ENCODE data around the gene OBP2B.
A peak's percentile ranks its signal among the peaks of the same experiment; 100 is the strongest.
"Not testable (repeated sequence)": the region's sequence is repeated elsewhere in the genome, so short reads cannot be mapped to it uniquely, and the experiment has no call there.

OBP2B gene

DNA sequence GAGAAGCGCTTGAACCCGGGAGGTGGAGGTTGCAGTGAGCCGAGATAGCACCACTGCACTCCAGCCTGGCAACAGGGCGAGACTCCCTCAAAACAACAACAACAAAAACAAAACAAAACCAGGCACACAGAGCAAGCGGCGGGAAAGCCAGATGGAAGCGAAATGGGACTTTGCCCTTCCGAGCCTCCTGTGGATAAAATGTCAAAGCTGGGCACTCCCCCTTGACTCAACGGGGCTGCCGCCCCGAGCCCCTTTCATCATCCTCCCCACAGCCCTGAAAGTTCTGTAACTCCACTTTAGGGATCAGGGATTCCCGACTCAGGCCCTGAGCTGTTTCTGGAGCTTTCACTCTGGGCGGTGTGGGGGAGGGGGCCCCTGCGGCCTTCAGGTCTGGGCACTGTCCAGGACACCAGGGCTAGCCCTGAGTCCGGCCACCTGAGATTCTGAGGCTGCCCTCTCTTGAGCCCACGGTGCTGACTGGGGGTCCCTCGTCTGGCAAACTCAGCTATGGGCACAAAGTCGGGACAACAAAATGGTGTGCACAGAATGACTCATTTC is 30.6 kb upstream of the OBP2B start:
- no peak for DNase-seq (ENCODE audit: low read depth, low spot score)
- in situ Hi-C loops (cut with HindIII; ENCODE audit: low sequenced_read_pairs): no loop called here
- no peak for TF ChIP-seq CTCF (IDR thresholded peaks at IDR 0.05; ENCODE audit: low read depth, low read length)
- no peak overlapping the region for H3K4me3 ChIP-seq (ENCODE audit: low read depth, low read length)

GRCh38 chr9:133238851-133239532 is 29.9 kb upstream of the OBP2B start:
- peak; percentile 8 for DNase-seq (ENCODE audit: low read depth, low spot score)
- peak; percentile 60 for TF ChIP-seq CTCF (IDR thresholded peaks at IDR 0.05; ENCODE audit: low read depth, low read length)
- in situ Hi-C loops (cut with HindIII; ENCODE audit: low sequenced_read_pairs): no loop called here
- H3K4me3 ChIP-seq (ENCODE audit: low read depth, low read length): no peak overlapping the region

DNA sequence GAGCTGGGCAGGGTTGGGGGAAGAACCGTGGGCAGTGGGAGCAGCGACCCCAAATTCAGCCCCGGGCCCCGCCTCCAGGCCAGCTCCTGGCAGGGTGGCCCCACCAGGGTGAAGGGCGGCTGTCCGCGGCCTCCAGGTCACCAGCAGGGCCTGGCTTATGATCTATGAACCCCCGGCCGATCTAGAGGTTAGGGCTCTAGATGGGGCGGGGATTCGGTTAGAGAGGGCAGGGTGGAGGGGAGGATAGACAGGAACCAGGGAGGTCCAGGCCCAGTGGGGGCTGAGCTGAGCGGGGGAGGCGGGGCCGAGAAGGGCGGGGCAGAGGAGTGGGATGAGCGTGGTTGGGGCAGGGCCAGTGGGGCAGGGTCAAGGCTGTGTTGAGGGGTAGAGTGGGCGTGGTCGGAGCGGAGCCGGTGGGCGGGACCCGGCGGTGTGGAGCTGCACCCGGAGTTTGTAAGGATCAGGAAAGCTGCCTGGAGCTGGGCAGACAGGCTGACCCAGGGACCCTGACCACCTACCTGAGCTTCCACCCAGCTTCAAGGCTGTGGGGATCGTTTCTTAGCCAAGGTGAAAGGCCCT is 29.3 kb upstream of the OBP2B start:
- in situ Hi-C loops (cut with HindIII; ENCODE audit: low sequenced_read_pairs): no loop called here
- TF ChIP-seq CTCF (IDR thresholded peaks at IDR 0.05; ENCODE audit: low read depth, low read length): no peak
- peak; percentile 2 for DNase-seq (ENCODE audit: low read depth, low spot score)
- no peak overlapping the region for H3K4me3 ChIP-seq (ENCODE audit: low read depth, low read length)

DNA sequence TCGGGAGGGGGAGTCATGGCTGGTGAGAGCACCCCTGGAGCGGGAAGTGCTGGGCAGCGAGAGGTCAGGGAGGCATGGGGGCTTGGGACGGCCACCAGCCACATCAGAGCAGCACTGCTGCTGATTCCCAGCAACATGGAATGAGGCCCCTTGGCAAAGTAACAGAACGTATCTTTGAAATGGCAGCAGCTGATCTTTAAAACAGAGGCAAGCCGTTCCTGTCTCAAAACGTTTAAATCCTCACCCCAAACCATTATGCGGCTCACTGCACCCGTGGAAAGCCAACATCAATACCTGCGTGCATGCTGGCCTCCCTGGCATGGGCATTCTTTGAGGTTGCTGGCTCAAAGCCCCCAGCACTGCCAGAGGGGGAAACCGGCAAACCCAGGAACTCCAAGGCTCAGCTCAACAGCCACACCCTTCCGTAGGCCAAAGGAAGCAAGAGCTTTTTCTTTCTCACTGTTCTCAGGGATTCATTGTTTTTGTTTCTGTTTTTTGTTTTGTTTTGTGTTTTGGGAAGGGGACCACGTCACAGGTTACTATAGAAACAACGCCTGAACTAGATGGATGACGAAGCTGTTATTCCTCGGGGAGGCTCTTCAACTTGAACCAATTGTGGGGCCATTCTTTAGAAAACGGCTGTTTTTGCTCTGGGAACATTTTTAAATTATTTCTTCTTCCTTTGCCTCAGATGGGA is 28.1 kb upstream of the OBP2B start:
- in situ Hi-C loops (cut with HindIII; ENCODE audit: low sequenced_read_pairs): no loop called here
- no peak for TF ChIP-seq CTCF (IDR thresholded peaks at IDR 0.05; ENCODE audit: low read depth, low read length)
- DNase-seq (ENCODE audit: low read depth, low spot score): peak; percentile 5
- no peak overlapping the region for H3K4me3 ChIP-seq (ENCODE audit: low read depth, low read length)

DNA sequence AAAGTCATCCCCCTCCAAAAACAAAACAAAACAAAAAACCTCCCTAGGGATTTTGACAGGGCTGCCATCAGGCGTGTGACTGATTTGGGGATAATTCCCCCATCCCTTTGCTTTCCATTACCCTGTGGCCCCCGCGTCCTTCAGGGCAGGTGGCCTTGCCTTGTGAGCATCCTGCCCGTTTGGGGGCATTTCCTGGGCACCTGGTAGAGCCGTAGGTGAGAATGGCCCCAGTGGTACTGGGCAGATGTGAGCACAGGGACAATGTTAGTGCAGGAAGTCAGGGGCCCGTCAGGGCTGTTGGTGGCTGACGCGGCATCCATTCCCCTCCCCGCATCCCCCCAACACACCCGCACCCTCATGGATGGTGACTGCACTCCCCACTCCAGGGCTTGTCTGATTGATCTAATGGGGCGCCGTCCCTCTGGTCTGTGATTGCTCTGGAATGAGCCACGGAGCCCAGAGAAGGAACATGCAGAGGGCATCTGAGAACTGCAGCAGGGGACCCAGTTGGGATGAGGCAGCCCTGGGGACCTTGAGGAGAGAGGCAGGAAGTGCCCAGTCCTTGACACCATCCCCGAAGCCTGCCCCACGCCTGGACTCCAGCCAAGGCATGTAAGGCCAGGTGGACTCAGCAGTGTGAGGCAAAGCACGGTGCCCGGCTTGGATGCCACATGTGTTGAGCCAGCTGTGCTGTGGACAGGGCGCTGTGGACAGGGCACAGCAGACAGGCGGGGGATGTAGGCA is 27.4 kb upstream of the OBP2B start:
- H3K4me3 ChIP-seq (ENCODE audit: low read depth, low read length); in situ Hi-C loops (cut with HindIII; ENCODE audit: low sequenced_read_pairs); DNase-seq (ENCODE audit: low read depth, low spot score): not testable (repeated sequence)

DNA sequence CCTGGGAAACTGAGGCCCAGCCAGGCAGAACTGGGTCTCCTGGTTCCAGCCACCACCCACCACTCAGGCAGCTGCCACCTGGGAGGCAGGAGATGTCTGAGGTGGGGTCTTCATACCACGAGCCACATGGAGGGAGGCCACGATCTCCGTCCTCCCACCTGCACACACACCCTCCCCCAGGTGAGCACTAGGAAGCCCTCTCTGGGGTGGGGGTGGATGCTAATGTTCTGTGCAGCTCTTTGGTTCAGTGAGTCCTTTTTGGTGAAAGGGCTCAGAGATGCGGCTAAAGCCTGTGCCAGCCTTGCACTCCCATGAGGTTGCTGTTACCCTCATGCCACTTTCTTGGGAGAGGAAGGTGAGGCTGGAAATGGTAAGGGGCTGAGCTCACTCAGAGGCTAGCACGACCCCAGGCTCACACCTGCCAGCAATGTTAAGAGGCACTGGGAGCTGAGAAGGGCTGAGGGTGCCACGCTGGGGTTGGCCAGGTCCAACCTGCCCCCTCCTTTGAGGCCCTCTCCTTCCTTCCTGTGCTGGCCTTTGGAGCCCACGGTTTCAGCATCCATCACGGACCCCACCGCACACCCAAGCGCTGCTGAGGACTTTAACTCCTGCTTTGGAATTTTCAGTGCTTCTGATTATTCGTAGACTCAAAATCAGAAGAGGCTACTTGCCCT is 26.6 kb upstream of the OBP2B start:
- no peak for TF ChIP-seq CTCF (IDR thresholded peaks at IDR 0.05; ENCODE audit: low read depth, low read length)
- in situ Hi-C loops (cut with HindIII; ENCODE audit: low sequenced_read_pairs): no loop called here

More for the DNA sequence above, 26.6 kb upstream of the OBP2B start:
- DNase-seq (ENCODE audit: low read depth, low spot score): no peak
- H3K4me3 ChIP-seq (ENCODE audit: low read depth, low read length): no peak overlapping the region

Measured in astrocyte of the spinal cord (primary cell).